ENCODE data around the gene SLC25A22. TPM values are rescaled to one million over a fixed set of nuclear protein-coding genes. Genes with fewer than 3 reads are reported as not detected.

SLC25A22 gene
- total and polyA plus RNA-seq, 9 of the 15 experiments (the other 6 are each of a cell fraction or from before 2014, with no cell fraction given): 0.41 to 55.4 (median 11.4) TPM

DNA sequence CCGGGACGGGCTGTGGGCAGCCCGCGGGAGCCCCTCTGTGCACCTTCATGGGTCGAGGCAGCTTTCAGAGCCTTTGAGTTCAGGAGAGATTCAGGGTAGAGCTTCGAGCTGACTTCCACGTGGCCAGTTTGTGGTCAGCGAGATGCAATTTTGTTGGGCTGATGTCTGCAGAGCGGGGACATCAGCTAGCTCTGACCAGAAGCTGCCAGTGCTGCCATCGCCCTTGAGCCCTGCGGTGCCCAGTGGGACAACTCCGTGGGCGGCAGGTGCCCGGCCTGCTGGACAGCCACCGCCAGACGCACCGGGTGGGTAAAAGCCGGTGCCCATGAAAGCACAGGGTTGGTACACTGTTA, 50.1 kb downstream of the SLC25A22 start (continued):
- TF ChIP-seq, protein P1, sequence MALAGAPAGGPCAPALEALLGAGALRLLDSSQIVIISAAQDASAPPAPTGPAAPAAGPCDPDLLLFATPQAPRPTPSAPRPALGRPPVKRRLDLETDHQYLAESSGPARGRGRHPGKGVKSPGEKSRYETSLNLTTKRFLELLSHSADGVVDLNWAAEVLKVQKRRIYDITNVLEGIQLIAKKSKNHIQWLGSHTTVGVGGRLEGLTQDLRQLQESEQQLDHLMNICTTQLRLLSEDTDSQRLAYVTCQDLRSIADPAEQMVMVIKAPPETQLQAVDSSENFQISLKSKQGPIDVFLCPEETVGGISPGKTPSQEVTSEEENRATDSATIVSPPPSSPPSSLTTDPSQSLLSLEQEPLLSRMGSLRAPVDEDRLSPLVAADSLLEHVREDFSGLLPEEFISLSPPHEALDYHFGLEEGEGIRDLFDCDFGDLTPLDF (CRISPR knock-in tag; IDR thresholded peaks at IDR 0.05): no peak
- TF ChIP-seq, protein P2, sequence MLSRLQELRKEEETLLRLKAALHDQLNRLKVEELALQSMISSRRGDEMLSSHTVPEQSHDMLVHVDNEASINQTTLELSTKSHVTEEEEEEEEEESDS (CRISPR knock-in tag; IDR thresholded peaks at IDR 0.05): no peak
- TF ChIP-seq MXI1 (IDR thresholded peaks at IDR 0.05; ENCODE audit: low read depth, low read length) (peak; percentile 66), ZNF239 (CRISPR knock-in tag; IDR thresholded peaks at IDR 0.05) (no peak), ZZZ3 (IDR thresholded peaks at IDR 0.05) (no peak), TCF3 (CRISPR knock-in tag; IDR thresholded peaks at IDR 0.05) (no peak), SMAD2 (IDR thresholded peaks at IDR 0.05; ENCODE audit: low read depth, low read length) (no peak), FOXK2 (conservative IDR thresholded peaks at IDR 0.05 in 1 of 2, IDR thresholded peaks at IDR 0.05 in 1 of 2; ENCODE audit: low read depth in 2 of 2) (no peak), NFRKB (IDR thresholded peaks at IDR 0.05; ENCODE audit: low read depth) (peak; percentile 62; the same call in 1 of the 2 replicates), MCM3 (IDR thresholded peaks at IDR 0.05) (no peak), ZNF583 (CRISPR knock-in tag; IDR thresholded peaks at IDR 0.05) (0 out of 2 replicates have a peak, but pooled peaks have one; percentile 7), GABPB2 (CRISPR knock-in tag; conservative IDR thresholded peaks at IDR 0.05) (0 out of 2 replicates have a peak, but pooled peaks have one; percentile 49), ZNF76 (CRISPR knock-in tag; IDR thresholded peaks at IDR 0.05; ENCODE audit: borderline replicate concordance) (no peak), NFATC3 (IDR thresholded peaks at IDR 0.05) (no peak), ZNF263 (CRISPR knock-in tag; IDR thresholded peaks at IDR 0.05; ENCODE audit: borderline replicate concordance) (no peak), PPARD (CRISPR knock-in tag; IDR thresholded peaks at IDR 0.05) (no peak), OTX1 (CRISPR knock-in tag; IDR thresholded peaks at IDR 0.05) (no peak), TCF7L2 (IDR thresholded peaks at IDR 0.05; ENCODE audit: low read depth, low read length) (no peak)
- TF ChIP-seq, protein P3, sequence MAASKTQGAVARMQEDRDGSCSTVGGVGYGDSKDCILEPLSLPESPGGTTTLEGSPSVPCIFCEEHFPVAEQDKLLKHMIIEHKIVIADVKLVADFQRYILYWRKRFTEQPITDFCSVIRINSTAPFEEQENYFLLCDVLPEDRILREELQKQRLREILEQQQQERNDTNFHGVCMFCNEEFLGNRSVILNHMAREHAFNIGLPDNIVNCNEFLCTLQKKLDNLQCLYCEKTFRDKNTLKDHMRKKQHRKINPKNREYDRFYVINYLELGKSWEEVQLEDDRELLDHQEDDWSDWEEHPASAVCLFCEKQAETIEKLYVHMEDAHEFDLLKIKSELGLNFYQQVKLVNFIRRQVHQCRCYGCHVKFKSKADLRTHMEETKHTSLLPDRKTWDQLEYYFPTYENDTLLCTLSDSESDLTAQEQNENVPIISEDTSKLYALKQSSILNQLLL (CRISPR knock-in tag; IDR thresholded peaks at IDR 0.05; ENCODE audit: borderline replicate concordance): no peak
- TF ChIP-seq, protein P4, sequence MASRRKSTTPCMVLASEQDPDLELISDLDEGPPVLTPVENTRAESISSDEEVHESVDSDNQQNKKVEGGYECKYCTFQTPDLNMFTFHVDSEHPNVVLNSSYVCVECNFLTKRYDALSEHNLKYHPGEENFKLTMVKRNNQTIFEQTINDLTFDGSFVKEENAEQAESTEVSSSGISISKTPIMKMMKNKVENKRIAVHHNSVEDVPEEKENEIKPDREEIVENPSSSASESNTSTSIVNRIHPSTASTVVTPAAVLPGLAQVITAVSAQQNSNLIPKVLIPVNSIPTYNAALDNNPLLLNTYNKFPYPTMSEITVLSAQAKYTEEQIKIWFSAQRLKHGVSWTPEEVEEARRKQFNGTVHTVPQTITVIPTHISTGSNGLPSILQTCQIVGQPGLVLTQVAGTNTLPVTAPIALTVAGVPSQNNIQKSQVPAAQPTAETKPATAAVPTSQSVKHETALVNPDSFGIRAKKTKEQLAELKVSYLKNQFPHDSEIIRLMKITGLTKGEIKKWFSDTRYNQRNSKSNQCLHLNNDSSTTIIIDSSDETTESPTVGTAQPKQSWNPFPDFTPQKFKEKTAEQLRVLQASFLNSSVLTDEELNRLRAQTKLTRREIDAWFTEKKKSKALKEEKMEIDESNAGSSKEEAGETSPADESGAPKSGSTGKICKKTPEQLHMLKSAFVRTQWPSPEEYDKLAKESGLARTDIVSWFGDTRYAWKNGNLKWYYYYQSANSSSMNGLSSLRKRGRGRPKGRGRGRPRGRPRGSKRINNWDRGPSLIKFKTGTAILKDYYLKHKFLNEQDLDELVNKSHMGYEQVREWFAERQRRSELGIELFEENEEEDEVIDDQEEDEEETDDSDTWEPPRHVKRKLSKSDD (conservative IDR thresholded peaks at IDR 0.05; ENCODE audit: low read length): no peak
- TF ChIP-seq, protein P5, sequence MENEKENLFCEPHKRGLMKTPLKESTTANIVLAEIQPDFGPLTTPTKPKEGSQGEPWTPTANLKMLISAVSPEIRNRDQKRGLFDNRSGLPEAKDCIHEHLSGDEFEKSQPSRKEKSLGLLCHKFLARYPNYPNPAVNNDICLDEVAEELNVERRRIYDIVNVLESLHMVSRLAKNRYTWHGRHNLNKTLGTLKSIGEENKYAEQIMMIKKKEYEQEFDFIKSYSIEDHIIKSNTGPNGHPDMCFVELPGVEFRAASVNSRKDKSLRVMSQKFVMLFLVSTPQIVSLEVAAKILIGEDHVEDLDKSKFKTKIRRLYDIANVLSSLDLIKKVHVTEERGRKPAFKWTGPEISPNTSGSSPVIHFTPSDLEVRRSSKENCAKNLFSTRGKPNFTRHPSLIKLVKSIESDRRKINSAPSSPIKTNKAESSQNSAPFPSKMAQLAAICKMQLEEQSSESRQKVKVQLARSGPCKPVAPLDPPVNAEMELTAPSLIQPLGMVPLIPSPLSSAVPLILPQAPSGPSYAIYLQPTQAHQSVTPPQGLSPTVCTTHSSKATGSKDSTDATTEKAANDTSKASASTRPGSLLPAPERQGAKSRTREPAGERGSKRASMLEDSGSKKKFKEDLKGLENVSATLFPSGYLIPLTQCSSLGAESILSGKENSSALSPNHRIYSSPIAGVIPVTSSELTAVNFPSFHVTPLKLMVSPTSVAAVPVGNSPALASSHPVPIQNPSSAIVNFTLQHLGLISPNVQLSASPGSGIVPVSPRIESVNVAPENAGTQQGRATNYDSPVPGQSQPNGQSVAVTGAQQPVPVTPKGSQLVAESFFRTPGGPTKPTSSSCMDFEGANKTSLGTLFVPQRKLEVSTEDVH (IDR thresholded peaks at IDR 0.05; ENCODE audit: low read depth, partially characterized antibody): no peak

Data from K562 (cell line).